ENCODE results near the gene SPATA18. TPM values are rescaled to one million over a fixed set of nuclear protein-coding genes. Genes with fewer than 3 reads are reported as not detected.

The SPATA18 gene, protein sequence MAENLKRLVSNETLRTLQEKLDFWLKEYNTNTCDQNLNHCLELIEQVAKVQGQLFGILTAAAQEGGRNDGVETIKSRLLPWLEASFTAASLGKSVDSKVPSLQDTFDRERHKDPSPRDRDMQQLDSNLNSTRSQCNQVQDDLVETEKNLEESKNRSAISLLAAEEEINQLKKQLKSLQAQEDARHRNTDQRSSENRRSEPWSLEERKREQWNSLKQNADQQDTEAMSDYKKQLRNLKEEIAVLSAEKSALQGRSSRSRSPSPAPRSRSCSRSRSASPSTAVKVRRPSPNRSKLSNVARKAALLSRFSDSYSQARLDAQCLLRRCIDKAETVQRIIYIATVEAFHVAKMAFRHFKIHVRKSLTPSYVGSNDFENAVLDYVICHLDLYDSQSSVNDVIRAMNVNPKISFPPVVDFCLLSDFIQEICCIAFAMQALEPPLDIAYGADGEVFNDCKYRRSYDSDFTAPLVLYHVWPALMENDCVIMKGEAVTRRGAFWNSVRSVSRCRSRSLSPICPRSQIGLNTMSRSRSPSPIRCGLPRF
- total RNA-seq, result under 1 TPM; 0.35 to 0.73 TPM

DNA sequence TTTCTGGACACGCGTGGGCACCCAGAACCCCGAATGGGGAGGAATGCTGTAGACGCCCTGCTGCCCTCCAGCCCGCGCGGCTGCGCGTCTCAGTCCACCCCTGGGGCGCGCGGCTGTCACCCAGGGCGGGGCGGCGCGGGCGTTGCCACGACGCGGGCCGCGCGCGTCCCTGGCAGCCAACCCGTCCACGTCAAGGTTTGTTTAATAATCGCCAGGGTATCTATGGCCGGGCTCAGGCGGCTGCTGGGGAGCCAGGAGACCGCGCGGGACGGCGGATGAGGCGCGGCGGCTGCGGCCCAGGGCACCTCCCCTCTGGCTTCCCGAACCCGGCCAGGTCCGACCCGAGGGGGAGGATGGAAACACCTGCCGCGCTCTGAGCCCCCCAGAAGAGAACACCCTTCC lies at the start of gene SPATA18:
TSS of gene SPATA18 (plus strand) at position 92 of the 402 bp plus-strand sequence. CDS start 401 bp downstream, outside the sequence.
- Mint-ChIP-seq H3K27ac (no peak within 1 kb of the TSS), H3K4me3 (peak within 1 kb of the TSS; percentile 72), H3K27me3 (peaks cover 69% of the 10 kb centered on the region), H3K36me3 (ENCODE audit: low read depth) (no peaks in the 10 kb centered on the region), H3K9me3 (no peaks in the 10 kb centered on the region), H3K4me1 (peaks cover 15% of the 10 kb centered on the region)
- DNase-seq, result no peak
- ChIA-PET POLR2A (no interaction called here), CTCF (no interaction called here)

DNA sequence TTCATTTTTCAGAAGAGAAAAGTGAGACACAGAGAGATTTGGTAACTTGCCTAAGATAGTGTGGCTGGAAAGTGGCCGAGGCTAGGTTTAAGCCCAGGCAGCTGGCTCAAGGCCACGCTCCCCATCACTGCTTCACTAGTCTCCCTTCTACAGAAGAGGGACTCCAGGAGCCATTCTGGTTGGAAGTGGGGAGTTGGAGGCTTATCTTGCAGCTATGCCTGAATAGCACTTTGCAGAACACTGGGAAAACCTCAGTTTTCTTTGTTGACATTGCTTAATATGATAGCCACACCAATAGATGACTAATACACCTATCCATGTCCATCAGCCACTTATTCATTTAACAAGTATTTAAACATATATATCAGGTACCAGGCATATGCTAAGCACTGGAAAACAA lies 49.5 kb upstream of the SPATA18 start:
- Mint-ChIP-seq H3K27me3 (peaks cover 2% of the 10 kb centered on the region), H3K36me3 (ENCODE audit: low read depth) (no peaks in the 10 kb centered on the region), H3K4me1 (no peaks in the 10 kb centered on the region), H3K4me3 (no peak overlapping the region), H3K27ac (no peak overlapping the region), H3K9me3 (no peaks in the 10 kb centered on the region)
- ChIA-PET CTCF (no interaction called here), POLR2A (no interaction called here)
- DNase-seq, result no peak

DNA sequence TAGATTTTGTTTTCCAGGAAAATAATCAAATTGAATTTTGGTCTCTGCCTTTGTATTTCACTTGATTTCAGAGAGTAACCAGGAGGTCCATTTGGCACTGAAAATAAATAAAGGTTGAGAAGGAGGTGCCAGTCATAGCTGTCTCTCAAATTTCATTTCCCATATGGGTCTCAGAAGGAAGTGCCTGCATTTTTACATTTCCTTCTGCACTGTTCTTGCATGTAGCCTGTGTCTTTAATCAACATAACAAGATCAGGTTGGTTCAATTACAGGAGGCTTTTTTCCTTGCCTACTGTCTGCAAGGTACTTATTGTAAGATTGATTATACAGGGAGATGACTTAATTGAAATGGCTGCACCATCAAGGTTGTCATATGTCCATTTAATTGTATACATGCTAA lies 46.7 kb upstream of the SPATA18 start:
- Mint-ChIP-seq H3K4me3 (no peak overlapping the region), H3K27me3 (no peaks in the 10 kb centered on the region), H3K4me1 (no peaks in the 10 kb centered on the region), H3K36me3 (ENCODE audit: low read depth) (no peaks in the 10 kb centered on the region), H3K9me3 (no peaks in the 10 kb centered on the region), H3K27ac (no peak overlapping the region)
- ChIA-PET CTCF (interaction anchor here (0.6 kb wide), 1 partner anchor 56 kb away, joined by 3 read pairs; no protein-coding TSS in a partner anchor), POLR2A (no interaction called here)
- DNase-seq, result no peak

DNA sequence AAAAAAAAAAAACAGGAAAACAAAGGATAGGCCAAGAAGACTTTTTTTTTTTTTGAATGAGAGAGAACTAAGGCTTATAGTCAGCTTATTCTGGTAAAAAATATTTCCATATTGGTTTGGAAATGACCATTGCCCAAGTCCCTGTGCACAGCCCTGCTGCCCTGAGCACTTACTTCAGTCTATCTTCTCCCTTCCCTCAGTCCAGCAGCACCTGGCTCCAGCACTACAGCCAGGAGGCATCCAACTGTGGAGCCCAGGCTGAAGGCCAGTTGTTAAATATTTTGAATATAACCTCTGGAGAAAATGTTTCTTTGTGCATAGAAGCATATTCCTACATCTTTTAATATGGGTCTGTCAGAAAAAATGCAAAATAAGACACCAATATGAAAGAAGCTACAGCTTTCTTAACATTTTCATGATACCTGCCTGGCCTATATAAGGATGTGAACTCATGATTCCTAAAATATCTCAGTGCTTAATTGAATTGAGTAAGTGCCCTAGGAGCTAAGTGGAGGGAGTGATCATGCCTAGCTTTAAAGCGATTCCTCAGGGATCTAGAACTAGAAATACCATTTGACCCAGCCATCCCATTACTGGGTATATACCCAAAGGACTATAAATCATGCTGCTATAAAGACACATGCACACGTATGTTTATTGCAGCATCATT lies 45.4 kb upstream of the SPATA18 start:
- ChIA-PET CTCF (interaction anchor here (0.6 kb wide), 1 partner anchor 87 kb away, joined by 3 read pairs; no protein-coding TSS in a partner anchor), POLR2A (no interaction called here)
- no peaks in the 10 kb centered on the region for H3K4me1 Mint-ChIP-seq
- H3K4me3 Mint-ChIP-seq, result no peak overlapping the region
- H3K9me3 Mint-ChIP-seq, result no peaks in the 10 kb centered on the region
- no peaks in the 10 kb centered on the region for H3K36me3 Mint-ChIP-seq (ENCODE audit: low read depth)
- H3K27me3 Mint-ChIP-seq, result no peaks in the 10 kb centered on the region
- H3K27ac Mint-ChIP-seq, result no peak overlapping the region
- DNase-seq, result no peak

DNA sequence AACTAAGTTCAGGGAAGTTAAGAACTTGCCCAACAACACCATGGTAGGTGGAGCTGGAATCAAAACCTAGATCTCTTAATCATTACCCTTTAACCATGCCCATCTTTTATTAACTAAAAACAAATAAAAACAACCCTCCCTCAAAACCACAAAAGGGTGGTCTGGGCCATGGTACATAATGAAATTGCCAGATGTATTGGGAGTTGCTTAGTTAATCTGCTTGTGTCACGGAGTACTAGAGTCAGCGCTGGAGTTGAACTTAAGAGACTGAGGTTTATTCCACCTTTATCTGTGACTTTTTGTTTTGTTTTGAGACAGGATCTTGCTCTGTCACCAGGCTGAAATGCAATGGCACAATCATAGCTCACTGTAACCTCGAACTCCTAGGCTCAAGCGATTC lies 44.2 kb upstream of the SPATA18 start:
- Mint-ChIP-seq H3K4me3 (no peak overlapping the region), H3K36me3 (ENCODE audit: low read depth) (no peaks in the 10 kb centered on the region), H3K4me1 (no peaks in the 10 kb centered on the region), H3K27ac (no peak overlapping the region), H3K9me3 (no peaks in the 10 kb centered on the region), H3K27me3 (no peaks in the 10 kb centered on the region)
- CTCF ChIA-PET, result no interaction called here
- POLR2A ChIA-PET, result no interaction called here
- DNase-seq, result no peak

DNA sequence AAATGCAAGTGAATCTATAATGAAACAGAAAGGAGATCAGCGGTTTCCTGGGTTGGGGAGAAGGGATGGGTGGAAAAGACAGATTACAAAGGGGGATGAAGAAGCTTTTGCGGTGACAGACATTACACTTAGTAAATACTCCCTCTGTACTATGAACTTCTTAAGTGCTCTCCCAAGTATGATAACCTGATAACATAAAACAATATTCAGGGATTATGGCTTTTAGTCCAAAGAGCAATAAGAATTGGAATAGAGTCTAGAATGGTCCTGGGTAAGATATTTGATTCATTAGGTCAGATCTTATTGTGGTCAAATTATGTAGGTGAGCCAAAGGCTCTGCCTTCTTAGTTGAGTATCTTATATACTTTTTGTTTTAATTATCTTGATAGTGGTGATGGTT lies 40.1 kb upstream of the SPATA18 start:
- no peaks in the 10 kb centered on the region for H3K4me1 Mint-ChIP-seq
- no peak overlapping the region for H3K27ac Mint-ChIP-seq
- ChIA-PET POLR2A (no interaction called here), CTCF (no interaction called here)
- no peaks in the 10 kb centered on the region for H3K9me3 Mint-ChIP-seq
- H3K36me3 Mint-ChIP-seq (ENCODE audit: low read depth), result no peaks in the 10 kb centered on the region
- no peaks in the 10 kb centered on the region for H3K27me3 Mint-ChIP-seq
- DNase-seq, result no peak
- no peak overlapping the region for H3K4me3 Mint-ChIP-seq

DNA sequence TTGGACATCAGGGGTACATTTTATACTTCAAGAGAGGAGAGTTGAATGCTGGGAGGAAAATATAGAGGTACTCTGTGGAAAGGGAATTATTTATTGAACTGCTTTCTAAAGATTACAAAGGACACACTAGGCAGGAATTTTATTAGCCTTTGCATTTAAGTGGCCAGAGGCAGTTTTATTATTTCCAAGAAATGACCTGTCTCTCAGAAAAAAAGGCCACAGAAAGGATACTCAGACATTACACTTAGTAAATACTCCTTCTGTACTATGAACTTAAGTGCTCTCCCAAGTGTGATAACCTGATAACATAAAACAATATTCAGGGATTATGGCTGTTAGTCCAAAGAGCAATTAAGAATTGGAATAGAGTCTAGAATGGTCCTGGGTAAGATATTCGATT lies 38.5 kb upstream of the SPATA18 start:
- Mint-ChIP-seq H3K4me1 (no peaks in the 10 kb centered on the region), H3K27me3 (no peaks in the 10 kb centered on the region), H3K36me3 (ENCODE audit: low read depth) (no peaks in the 10 kb centered on the region), H3K4me3 (no peak overlapping the region), H3K9me3 (no peaks in the 10 kb centered on the region), H3K27ac (no peak overlapping the region)
- CTCF ChIA-PET, result no interaction called here
- DNase-seq, result no peak
- POLR2A ChIA-PET, result no interaction called here

DNA sequence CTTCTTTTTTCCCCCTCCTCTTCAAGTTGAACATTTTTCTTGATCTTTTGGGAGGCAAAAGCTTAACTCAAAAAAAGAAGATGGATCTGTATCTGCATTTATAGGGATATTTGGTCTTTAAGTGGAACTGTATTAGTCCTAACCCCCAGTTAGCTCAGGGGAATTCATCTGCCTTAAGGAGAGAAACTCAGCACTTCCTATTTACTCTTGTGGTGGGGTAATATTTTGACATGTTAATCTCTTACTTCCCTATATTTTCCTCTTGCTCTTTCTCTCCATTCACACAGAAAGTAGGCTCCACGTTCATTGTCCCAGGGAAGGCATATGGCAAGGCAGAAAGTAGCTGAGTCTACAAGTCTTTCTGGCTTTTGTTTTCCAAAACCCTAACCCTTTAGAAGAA lies 36.2 kb upstream of the SPATA18 start:
- Mint-ChIP-seq H3K9me3 (no peaks in the 10 kb centered on the region), H3K27me3 (no peaks in the 10 kb centered on the region), H3K4me1 (peaks cover 1% of the 10 kb centered on the region), H3K27ac (no peak overlapping the region), H3K4me3 (no peak overlapping the region), H3K36me3 (ENCODE audit: low read depth) (no peaks in the 10 kb centered on the region)
- ChIA-PET CTCF (no interaction called here), POLR2A (no interaction called here)
- DNase-seq, result no peak

DNA sequence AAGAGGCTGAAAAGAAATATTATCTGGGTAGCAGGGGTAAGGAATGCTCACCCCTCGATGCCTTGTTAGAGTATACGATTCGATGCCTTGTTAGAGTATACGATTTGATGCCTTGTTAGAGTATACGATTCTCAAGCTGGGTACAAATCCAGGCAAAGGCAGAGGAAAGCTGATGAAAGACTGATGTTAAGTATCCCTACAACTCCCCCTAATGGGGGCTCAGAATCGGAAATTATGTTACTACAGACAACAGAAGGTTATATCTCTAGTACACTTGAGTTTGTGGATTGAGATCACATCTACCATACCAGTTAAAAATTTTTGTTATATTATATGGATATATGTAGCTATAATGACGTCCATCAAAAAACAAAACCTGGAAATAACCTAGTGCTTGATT lies 35.7 kb upstream of the SPATA18 start:
- DNase-seq, result no peak
- no peak overlapping the region for H3K4me3 Mint-ChIP-seq
- no peaks in the 10 kb centered on the region for H3K36me3 Mint-ChIP-seq (ENCODE audit: low read depth)
- CTCF ChIA-PET, result no interaction called here
- POLR2A ChIA-PET, result no interaction called here
- peaks cover 3% of the 10 kb centered on the region for H3K4me1 Mint-ChIP-seq
- no peak overlapping the region for H3K27ac Mint-ChIP-seq
- no peaks in the 10 kb centered on the region for H3K9me3 Mint-ChIP-seq
- no peaks in the 10 kb centered on the region for H3K27me3 Mint-ChIP-seq

DNA sequence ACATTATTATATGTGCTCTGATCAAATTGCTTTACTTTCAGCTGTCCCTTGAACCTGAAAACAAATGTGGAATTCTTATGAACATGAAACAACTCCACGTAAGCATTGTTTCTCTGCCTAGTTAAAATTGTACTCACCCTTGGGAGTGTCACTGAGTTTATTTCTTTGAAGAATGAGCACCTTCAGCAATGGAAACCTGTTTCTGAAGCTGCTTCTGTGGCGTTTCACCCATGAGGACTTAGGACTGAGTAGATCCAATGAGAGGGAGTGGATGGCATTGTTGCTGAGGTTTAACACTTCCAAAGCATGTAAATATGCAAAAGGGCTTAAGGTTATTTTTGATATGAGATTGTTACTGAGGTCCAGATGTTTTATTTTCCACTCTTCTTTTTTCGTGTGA lies 34.1 kb upstream of the SPATA18 start:
- Mint-ChIP-seq H3K27me3 (no peaks in the 10 kb centered on the region), H3K9me3 (no peaks in the 10 kb centered on the region), H3K4me3 (no peak overlapping the region), H3K4me1 (peaks cover 3% of the 10 kb centered on the region), H3K36me3 (ENCODE audit: low read depth) (no peaks in the 10 kb centered on the region), H3K27ac (no peak overlapping the region)
- ChIA-PET POLR2A (no interaction called here), CTCF (no interaction called here)
- DNase-seq, result no peak

DNA sequence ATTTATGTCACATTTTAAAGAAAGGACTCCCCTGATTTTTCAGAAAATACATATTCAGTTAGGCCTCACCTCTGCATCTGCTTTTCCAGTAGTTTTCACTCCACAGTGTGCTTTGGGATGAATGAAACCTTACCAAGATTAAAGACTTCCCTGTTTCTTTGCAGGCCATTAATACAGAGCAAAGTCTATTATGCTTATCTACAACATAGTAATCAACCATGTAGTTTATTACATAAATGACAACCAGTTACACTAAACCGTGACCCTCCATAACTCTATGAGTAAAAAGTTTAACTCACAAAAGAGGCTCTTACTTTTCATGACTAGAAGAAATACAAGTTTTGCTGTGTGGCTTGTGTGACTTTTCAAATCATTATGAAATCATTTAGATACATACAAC lies 33.3 kb upstream of the SPATA18 start:
- Mint-ChIP-seq H3K9me3 (no peaks in the 10 kb centered on the region), H3K27me3 (no peaks in the 10 kb centered on the region), H3K4me3 (no peak overlapping the region), H3K27ac (no peak overlapping the region), H3K4me1 (peaks cover 3% of the 10 kb centered on the region), H3K36me3 (ENCODE audit: low read depth) (no peaks in the 10 kb centered on the region)
- ChIA-PET CTCF (no interaction called here), POLR2A (no interaction called here)
- DNase-seq, result no peak

DNA sequence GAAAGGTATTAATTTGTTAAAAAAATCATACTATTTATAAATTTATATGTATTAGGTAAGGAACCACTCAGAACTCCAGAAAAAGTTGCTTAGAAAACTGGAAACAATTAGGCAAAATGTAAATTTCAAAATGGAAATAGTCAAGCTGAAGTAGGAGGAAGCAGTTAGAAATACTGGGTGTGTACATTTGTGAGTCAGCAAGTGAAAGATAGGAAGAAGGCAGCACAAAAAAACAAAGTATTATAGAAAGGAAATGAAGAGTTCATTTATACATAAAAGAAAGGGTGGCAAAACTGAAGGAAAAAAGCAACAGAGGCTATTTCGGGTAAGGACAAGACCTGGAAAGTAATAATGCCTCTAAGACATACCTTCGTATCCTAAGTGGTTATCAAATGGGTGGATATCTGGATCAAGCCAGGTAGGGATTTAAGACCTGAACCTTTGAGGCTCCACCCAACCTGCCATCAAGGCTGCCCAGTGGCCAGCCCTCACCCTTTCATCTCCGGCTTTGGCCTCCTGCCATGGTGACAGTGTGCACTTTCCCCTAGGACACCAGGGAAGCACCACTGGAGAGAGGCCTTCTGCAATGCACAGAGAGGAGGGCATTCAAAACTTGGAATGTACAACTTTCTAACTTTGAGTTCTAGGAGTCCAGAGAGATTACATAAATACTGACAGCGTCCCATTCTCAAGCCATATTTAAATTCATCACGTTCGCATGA lies 31.0 kb upstream of the SPATA18 start, which contains the start of gene LRRC66:
TSS of gene LRRC66 (minus strand) at position 428 of the 722 bp plus-strand sequence. CDS start 2,750 bp downstream, outside the sequence.
- CTCF ChIA-PET, result no interaction called here
- peaks cover 7% of the 10 kb centered on the region for H3K36me3 Mint-ChIP-seq (ENCODE audit: low read depth)

DNA sequence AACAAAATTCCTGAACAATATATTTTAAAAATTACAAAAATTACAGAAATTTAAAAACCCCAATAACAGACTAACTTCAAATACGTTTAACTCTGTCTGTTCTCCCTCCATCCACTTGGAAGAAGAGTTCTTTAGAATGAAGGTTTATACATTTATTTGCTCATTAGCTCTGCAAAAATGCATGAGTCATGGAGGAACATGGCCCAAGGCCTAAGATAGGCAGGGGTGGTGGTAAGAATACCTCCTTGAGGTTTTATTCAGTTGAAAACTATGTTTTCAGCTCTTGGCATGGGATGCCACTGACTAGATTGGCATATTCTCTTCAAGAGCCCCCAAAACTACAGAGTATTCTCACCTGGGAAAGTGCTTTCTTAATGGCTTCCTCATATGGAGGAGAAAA lies 22.1 kb upstream of the SPATA18 start:
- Mint-ChIP-seq H3K27ac (no peak overlapping the region), H3K4me1 (peaks cover 6% of the 10 kb centered on the region), H3K27me3 (no peaks in the 10 kb centered on the region), H3K4me3 (no peak overlapping the region), H3K9me3 (no peaks in the 10 kb centered on the region), H3K36me3 (ENCODE audit: low read depth) (peaks cover 27% of the 10 kb centered on the region)
- ChIA-PET CTCF (no interaction called here), POLR2A (no interaction called here)
- DNase-seq, result no peak

More for the DNA sequence above, 31.0 kb upstream of the SPATA18 start, which contains the start of gene LRRC66:
- no peak for DNase-seq
- POLR2A ChIA-PET, result no interaction called here
- Mint-ChIP-seq H3K4me3 (no peak within 1 kb of the TSS), H3K9me3 (no peaks in the 10 kb centered on the region), H3K27ac (no peak within 1 kb of the TSS), H3K27me3 (no peaks in the 10 kb centered on the region), H3K4me1 (peaks cover 3% of the 10 kb centered on the region)
